GM23338 (cell line): ENCODE measurements around the gene STEEP1. TPM values are rescaled to one million over a fixed set of nuclear protein-coding genes. Genes with fewer than 3 reads are reported as not detected.

Experiments used
- ATAC-seq: fragments of 200-7000 bp; cut with Tn5 transposase; 3 replicates; pipeline ENCODE4 v1.9.1; 2020
- DNase-seq: peaks from one replicate; pipeline ENCODE4 v3.0.0-alpha.2; 2015; ENCODE audit warnings: low spot score
- H2AFZ ChIP-seq: fragments of 200-600 bp; sonication (generic); 2 replicates; pipeline ENCODE4 v1.8.0; 2016; ENCODE audit warnings: antibody characterized with exemption, mild to moderate bottlenecking, moderate library complexity
- H3F3A ChIP-seq: fragments of 200-600 bp; sonication (generic); replicated peaks from 2 replicates; pipeline ENCODE4 v1.8.0; 2017; ENCODE audit warnings: antibody characterized with exemption, mixed run types, low read depth
- H3K27ac ChIP-seq: fragments of 200-600 bp; sonication (generic); 2 replicates; pipeline ENCODE4 v1.6.1; 2016; ENCODE audit warnings: low read depth
- H3K27me3 ChIP-seq: fragments of 200-600 bp; sonication (generic); 2 replicates; pipeline ENCODE4 v1.8.0; 2016; ENCODE audit warnings: mild to moderate bottlenecking, mixed run types, moderate library complexity; ENCODE audit not compliant: insufficient read depth
- H3K36me3 ChIP-seq: fragments of 200-600 bp; sonication (generic); 2 replicates; pipeline ENCODE4 v1.8.0; 2016; ENCODE audit warnings: mild to moderate bottlenecking; ENCODE audit not compliant: insufficient read depth
- H3K4me1 ChIP-seq: fragments of 200-600 bp; sonication (generic); 2 replicates; pipeline ENCODE4 v1.8.0; 2016; ENCODE audit warnings: mild to moderate bottlenecking, moderate library complexity; ENCODE audit not compliant: insufficient read depth
- H3K4me2 ChIP-seq: fragments of 200-600 bp; sonication (generic); 2 replicates; pipeline ENCODE4 v1.7.1; 2017; ENCODE audit warnings: mixed run types
- H3K4me3 ChIP-seq: fragments of 200-600 bp; sonication (generic); 2 replicates; pipeline ENCODE4 v1.6.1; 2016; ENCODE audit warnings: mixed run types
- H3K79me2 ChIP-seq: fragments of 200-600 bp; sonication (generic); replicated peaks from 2 replicates; pipeline ENCODE4 v1.8.0; 2017; ENCODE audit warnings: mild to moderate bottlenecking; ENCODE audit not compliant: insufficient read depth
- H3K9me2 ChIP-seq: fragments of 200-600 bp; sonication (generic); 2 replicates; pipeline ENCODE4 v1.8.0; 2017; ENCODE audit not compliant: insufficient read depth
- H4K20me1 ChIP-seq: fragments of 200-600 bp; sonication (generic); replicated peaks from 2 replicates; pipeline ENCODE4 v1.8.0; 2017; ENCODE audit warnings: mild to moderate bottlenecking; ENCODE audit not compliant: insufficient read depth
- H3K27ac Mint-ChIP-seq: 2 replicates; pipeline ENCODE4 v1.8.0; 2020; ENCODE audit warnings: inconsistent platforms, mild to moderate bottlenecking, moderate library complexity, mixed read lengths
- H3K27me3 Mint-ChIP-seq: 3 replicates; pipeline ENCODE4 v1.8.0; 2022; ENCODE audit warnings: low read depth, mild to moderate bottlenecking, moderate library complexity, mixed read lengths, inconsistent platforms; ENCODE audit not compliant: insufficient read depth, poor library complexity
- H3K36me3 Mint-ChIP-seq: 3 replicates; pipeline ENCODE4 v1.8.0; 2021; ENCODE audit warnings: low read depth, mild to moderate bottlenecking, inconsistent platforms, moderate library complexity, mixed read lengths
- H3K4me1 Mint-ChIP-seq: 3 replicates; pipeline ENCODE4 v1.8.0; 2020; ENCODE audit warnings: mild to moderate bottlenecking, inconsistent platforms, mixed read lengths
- H3K4me3 Mint-ChIP-seq: 3 replicates; pipeline ENCODE4 v1.8.0; 2021; ENCODE audit warnings: moderate library complexity, mild to moderate bottlenecking, inconsistent platforms, mixed read lengths
- H3K9me3 Mint-ChIP-seq: 3 replicates; pipeline ENCODE4 v1.8.0; 2020; ENCODE audit warnings: moderate library complexity, mild to moderate bottlenecking, inconsistent platforms, mixed read lengths
- polyA plus RNA-seq: library from polyadenylated mRNA; unstranded; fragments of >200 nt; fragmentation: Nextera tagmentation; extraction: Ambion mirVana; gene quantifications from 2 replicates; pipeline ENCODE4 v1.2.1, GENCODE V29; 2016
- total RNA-seq: library from RNA; depleted of rRNA; stranded (reverse); fragments of >200 nt; shearing (Covaris generic); gene quantifications from 2 replicates; pipeline ENCODE4 v1.2.3, GENCODE V29; 2014
- TF ChIP-seq, protein P1 (sequence below): fragments of 250-450 bp; sonication (Bioruptor Pico); IDR thresholded peaks from 2 replicates; pipeline ENCODE4 v1.5.0; 2020; ENCODE audit warnings: mild to moderate bottlenecking, moderate library complexity
- TF ChIP-seq, protein P2 (sequence below), 2 experiments: fragments of 200-600 bp in 1 of 2; sonication (generic) in 1 of 2; conservative IDR thresholded peaks; 2 replicates each; pipeline versions ENCODE4 v1.5.1 to v1.6.1; 2016 to 2017; ENCODE audit warnings: antibody characterized with exemption in 2 of 2, low read depth in 2 of 2, mild to moderate bottlenecking in 2 of 2, moderate library complexity in 1 of 2

STEEP1 gene
- total and polyA plus RNA-seq, 2 experiments from 2014 or later, result 16.6 to 42.3 TPM

DNA sequence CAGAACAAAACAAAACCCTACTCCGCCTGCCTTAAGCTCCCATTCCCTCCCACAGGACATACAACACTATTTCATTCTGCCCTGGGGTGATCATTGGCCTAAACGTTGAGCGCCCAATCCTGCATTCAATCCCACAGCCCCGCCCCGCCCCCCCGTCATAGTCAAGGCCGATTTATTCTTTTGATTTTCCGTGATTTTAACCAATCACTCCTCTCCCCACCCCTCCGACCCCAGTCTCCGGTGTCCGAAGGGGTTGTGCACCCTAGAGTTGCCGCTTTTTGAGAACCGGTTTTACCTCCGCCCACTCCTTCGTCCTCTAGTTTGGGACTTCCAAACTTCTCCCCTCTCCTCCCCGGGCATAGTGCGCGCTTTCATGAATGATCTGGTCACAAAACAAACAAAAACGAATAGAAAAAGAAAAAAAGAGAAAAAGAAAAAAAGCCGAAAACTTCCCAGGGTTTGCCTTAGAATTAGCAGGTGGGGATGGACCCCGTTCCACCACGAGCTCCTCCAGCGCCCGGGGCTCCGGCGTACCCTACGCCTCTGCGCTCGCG, 8.7 kb upstream of the STEEP1 start:
- H3K27ac Mint-ChIP-seq, result peak overlapping the region; percentile 53; the same call in 1 of the 2 replicates
- peak overlapping the region; percentile 85 for H3K4me3 Mint-ChIP-seq
- H4K20me1 ChIP-seq, result no peaks in the 10 kb centered on the region
- no peaks in the 10 kb centered on the region for H3K4me1 ChIP-seq
- H3K27me3 ChIP-seq, result no peaks in the 10 kb centered on the region
- DNase-seq (peak; percentile 45), ATAC-seq (peak; percentile 87)
- peaks cover 2% of the 10 kb centered on the region for H3K27me3 Mint-ChIP-seq
- 0 out of 2 replicates have a peak, but pooled peaks cover 8% of the 10 kb centered on the region for H3K79me2 ChIP-seq
- peak overlapping the region; percentile 94; the same call in 1 of the 2 replicates for H3K27ac ChIP-seq
- peak overlapping the region; percentile 76 for H3K4me3 ChIP-seq
- no peaks in the 10 kb centered on the region; the same call in 2 of the 3 replicates for H3K9me3 Mint-ChIP-seq
- TF ChIP-seq, protein P1, sequence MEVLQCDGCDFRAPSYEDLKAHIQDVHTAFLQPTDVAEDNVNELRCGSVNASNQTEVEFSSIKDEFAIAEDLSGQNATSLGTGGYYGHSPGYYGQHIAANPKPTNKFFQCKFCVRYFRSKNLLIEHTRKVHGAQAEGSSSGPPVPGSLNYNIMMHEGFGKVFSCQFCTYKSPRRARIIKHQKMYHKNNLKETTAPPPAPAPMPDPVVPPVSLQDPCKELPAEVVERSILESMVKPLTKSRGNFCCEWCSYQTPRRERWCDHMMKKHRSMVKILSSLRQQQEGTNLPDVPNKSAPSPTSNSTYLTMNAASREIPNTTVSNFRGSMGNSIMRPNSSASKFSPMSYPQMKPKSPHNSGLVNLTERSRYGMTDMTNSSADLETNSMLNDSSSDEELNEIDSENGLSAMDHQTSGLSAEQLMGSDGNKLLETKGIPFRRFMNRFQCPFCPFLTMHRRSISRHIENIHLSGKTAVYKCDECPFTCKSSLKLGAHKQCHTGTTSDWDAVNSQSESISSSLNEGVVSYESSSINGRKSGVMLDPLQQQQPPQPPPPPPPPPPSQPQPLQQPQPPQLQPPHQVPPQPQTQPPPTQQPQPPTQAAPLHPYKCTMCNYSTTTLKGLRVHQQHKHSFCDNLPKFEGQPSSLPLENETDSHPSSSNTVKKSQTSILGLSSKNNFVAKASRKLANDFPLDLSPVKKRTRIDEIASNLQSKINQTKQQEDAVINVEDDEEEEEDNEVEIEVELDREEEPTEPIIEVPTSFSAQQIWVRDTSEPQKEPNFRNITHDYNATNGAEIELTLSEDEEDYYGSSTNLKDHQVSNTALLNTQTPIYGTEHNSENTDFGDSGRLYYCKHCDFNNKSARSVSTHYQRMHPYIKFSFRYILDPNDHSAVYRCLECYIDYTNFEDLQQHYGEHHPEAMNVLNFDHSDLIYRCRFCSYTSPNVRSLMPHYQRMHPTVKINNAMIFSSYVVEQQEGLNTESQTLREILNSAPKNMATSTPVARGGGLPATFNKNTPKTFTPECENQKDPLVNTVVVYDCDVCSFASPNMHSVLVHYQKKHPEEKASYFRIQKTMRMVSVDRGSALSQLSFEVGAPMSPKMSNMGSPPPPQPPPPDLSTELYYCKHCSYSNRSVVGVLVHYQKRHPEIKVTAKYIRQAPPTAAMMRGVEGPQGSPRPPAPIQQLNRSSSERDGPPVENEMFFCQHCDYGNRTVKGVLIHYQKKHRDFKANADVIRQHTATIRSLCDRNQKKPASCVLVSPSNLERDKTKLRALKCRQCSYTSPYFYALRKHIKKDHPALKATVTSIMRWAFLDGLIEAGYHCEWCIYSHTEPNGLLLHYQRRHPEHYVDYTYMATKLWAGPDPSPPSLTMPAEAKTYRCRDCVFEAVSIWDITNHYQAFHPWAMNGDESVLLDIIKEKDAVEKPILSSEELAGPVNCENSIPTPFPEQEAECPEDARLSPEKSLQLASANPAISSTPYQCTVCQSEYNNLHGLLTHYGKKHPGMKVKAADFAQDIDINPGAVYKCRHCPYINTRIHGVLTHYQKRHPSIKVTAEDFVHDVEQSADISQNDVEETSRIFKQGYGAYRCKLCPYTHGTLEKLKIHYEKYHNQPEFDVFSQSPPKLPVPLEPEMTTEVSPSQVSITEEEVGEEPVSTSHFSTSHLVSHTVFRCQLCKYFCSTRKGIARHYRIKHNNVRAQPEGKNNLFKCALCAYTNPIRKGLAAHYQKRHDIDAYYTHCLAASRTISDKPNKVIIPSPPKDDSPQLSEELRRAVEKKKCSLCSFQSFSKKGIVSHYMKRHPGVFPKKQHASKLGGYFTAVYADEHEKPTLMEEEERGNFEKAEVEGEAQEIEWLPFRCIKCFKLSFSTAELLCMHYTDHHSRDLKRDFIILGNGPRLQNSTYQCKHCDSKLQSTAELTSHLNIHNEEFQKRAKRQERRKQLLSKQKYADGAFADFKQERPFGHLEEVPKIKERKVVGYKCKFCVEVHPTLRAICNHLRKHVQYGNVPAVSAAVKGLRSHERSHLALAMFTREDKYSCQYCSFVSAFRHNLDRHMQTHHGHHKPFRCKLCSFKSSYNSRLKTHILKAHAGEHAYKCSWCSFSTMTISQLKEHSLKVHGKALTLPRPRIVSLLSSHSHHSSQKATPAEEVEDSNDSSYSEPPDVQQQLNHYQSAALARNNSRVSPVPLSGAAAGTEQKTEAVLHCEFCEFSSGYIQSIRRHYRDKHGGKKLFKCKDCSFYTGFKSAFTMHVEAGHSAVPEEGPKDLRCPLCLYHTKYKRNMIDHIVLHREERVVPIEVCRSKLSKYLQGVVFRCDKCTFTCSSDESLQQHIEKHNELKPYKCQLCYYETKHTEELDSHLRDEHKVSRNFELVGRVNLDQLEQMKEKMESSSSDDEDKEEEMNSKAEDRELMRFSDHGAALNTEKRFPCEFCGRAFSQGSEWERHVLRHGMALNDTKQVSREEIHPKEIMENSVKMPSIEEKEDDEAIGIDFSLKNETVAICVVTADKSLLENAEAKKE (CRISPR knock-in tag), result no peak
- TF ChIP-seq, protein P2, sequence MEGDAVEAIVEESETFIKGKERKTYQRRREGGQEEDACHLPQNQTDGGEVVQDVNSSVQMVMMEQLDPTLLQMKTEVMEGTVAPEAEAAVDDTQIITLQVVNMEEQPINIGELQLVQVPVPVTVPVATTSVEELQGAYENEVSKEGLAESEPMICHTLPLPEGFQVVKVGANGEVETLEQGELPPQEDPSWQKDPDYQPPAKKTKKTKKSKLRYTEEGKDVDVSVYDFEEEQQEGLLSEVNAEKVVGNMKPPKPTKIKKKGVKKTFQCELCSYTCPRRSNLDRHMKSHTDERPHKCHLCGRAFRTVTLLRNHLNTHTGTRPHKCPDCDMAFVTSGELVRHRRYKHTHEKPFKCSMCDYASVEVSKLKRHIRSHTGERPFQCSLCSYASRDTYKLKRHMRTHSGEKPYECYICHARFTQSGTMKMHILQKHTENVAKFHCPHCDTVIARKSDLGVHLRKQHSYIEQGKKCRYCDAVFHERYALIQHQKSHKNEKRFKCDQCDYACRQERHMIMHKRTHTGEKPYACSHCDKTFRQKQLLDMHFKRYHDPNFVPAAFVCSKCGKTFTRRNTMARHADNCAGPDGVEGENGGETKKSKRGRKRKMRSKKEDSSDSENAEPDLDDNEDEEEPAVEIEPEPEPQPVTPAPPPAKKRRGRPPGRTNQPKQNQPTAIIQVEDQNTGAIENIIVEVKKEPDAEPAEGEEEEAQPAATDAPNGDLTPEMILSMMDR (conservative IDR thresholded peaks at IDR 0.05; ENCODE audit: low read depth in 2 of 2), result no peak
- peak overlapping the region; percentile 75 for H3K4me2 ChIP-seq
- H3K36me3 ChIP-seq, result no peaks in the 10 kb centered on the region; the same call in 1 of the 2 replicates
- H2AFZ ChIP-seq, result 0 out of 2 replicates have a peak overlapping the region, but pooled peaks have one; percentile 47
- H3K4me1 Mint-ChIP-seq, result peaks cover 8% of the 10 kb centered on the region; the same call in 2 of the 3 replicates
- H3K9me2 ChIP-seq, result no peaks in the 10 kb centered on the region
- H3K36me3 Mint-ChIP-seq, result peaks cover 4% of the 10 kb centered on the region; the same call in 1 of the 3 replicates
- no peaks in the 10 kb centered on the region for H3F3A ChIP-seq
